Measurements from ENCODE around the gene PLCB4.

Gene PLCB4

DNA sequence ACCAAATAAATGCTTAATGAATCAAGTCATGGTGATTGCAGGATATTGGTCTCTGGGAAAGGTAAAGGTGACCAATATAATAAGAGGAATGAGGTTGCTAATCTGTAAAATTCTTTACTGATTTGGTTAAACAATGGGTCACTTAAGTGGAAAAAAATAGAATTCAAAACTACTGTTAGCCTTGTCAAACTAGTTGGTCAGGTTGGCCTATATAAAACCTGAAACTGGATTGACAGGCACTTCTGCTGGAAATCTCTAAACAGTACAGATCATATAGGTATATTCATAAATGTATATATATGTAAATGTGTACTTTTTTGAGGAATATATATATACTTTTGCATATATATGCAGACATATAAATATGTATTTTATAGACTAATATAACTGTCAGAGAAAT, 19.7 kb downstream of the PLCB4 start:
- no peak overlapping the region for H2BK5ac ChIP-seq (ENCODE audit: low read length)
- H3K4ac ChIP-seq (ENCODE audit: low read length): no peak overlapping the region
- no peak overlapping the region for H3K14ac ChIP-seq (ENCODE audit: low read length)
- H3K4me2 ChIP-seq (ENCODE audit: insufficient read depth, low read length, poor library complexity, severe bottlenecking): no peak overlapping the region
- H3K4me1 ChIP-seq (ENCODE audit: control insufficient read depth in 2 of 2, insufficient read depth in 1 of 2, low read depth in 1 of 2, low read length in 2 of 2): peaks cover 0 to under 1% of the 10 kb centered on the region in 2 donors
- H4K91ac ChIP-seq (ENCODE audit: low read depth, low read length, poor library complexity): no peak overlapping the region
- H2BK15ac ChIP-seq (ENCODE audit: low read length): no peak overlapping the region
- no peak overlapping the region for H3K23ac ChIP-seq (ENCODE audit: low read depth, low read length, poor library complexity)
- peaks cover 0 to 6% of the 10 kb centered on the region in 2 donors for H3K9me3 ChIP-seq (replicated peaks in 1 of 2; ENCODE audit: control insufficient read depth in 2 of 2, insufficient read depth in 1 of 2, low read depth in 1 of 2, low read length in 2 of 2)
- no peak overlapping the region for H2AK5ac ChIP-seq (ENCODE audit: low read depth, low read length)
- H3K27ac ChIP-seq (replicated peaks; ENCODE audit: low read length): no peak overlapping the region
- H2AFZ ChIP-seq (ENCODE audit: low read length): no peak overlapping the region
- no peak overlapping the region for H4K8ac ChIP-seq (ENCODE audit: low read depth, low read length)
- H3K27me3 ChIP-seq (ENCODE audit: control insufficient read depth in 3 of 3, insufficient read depth in 3 of 3, low read depth in 1 of 3, low read length in 3 of 3): no peaks in the 10 kb centered on the region
- no peak overlapping the region for H2BK12ac ChIP-seq (ENCODE audit: low read length)
- no peak overlapping the region for H2BK120ac ChIP-seq (ENCODE audit: low read depth, low read length)
- H3K79me1 ChIP-seq (ENCODE audit: low read depth, low read length): no peaks in the 10 kb centered on the region
- DNase-seq (ENCODE audit: low spot score): no peak
- no peak overlapping the region for H3K18ac ChIP-seq (ENCODE audit: low read length)
- H3K36me3 ChIP-seq (replicated peaks in 1 of 2; ENCODE audit: control insufficient read depth in 2 of 2, insufficient read depth in 2 of 2, low read length in 2 of 2): no peaks in the 10 kb centered on the region
- H3K9ac ChIP-seq (ENCODE audit: low read depth, low read length, poor library complexity): no peak overlapping the region
- H3K4me3 ChIP-seq (ENCODE audit: low read length in 2 of 2): no peak overlapping the region

DNA sequence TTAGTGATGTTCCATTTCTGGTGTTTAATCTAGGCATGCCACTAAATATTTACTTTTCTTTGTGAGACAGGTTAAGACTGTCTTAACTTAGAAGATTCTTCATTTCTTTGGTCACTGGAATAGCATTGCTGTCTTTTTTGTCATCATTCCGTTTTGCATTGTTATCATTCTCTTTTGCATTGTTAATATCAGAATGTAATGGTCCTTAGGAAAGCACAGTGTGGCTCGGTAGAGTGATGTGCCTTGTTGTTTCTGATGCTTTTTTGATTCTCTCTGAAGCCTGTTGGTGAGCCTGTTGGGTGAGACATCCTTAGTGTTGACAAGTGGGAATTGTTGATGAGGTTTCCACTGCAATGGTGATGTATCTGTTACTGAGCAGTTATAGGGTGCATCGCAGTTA, 23.2 kb downstream of the PLCB4 start:
- Histone ChIP-seq H3K18ac (ENCODE audit: low read length) (no peak overlapping the region), H2BK15ac (ENCODE audit: low read length) (no peak overlapping the region), H3K4me3 (ENCODE audit: low read length in 2 of 2) (no peak overlapping the region), H4K8ac (ENCODE audit: low read depth, low read length) (no peak overlapping the region), H2AK5ac (ENCODE audit: low read depth, low read length) (no peak overlapping the region), H3K9ac (ENCODE audit: low read depth, low read length, poor library complexity) (no peak overlapping the region), H4K91ac (ENCODE audit: low read depth, low read length, poor library complexity) (no peak overlapping the region), H3K79me1 (ENCODE audit: low read depth, low read length) (no peaks in the 10 kb centered on the region), H3K4me1 (ENCODE audit: control insufficient read depth in 2 of 2, insufficient read depth in 1 of 2, low read depth in 1 of 2, low read length in 2 of 2) (peaks cover 0 to 2% of the 10 kb centered on the region in 2 donors), H3K27ac (replicated peaks; ENCODE audit: low read length) (no peak overlapping the region), H3K4me2 (ENCODE audit: insufficient read depth, low read length, poor library complexity, severe bottlenecking) (no peak overlapping the region), H3K27me3 (ENCODE audit: control insufficient read depth in 3 of 3, insufficient read depth in 3 of 3, low read depth in 1 of 3, low read length in 3 of 3) (no peaks in the 10 kb centered on the region), H3K14ac (ENCODE audit: low read length) (no peak overlapping the region), H2BK5ac (ENCODE audit: low read length) (no peak overlapping the region), H2BK120ac (ENCODE audit: low read depth, low read length) (no peak overlapping the region), H2AFZ (ENCODE audit: low read length) (no peak overlapping the region), H3K9me3 (replicated peaks in 1 of 2; ENCODE audit: control insufficient read depth in 2 of 2, insufficient read depth in 1 of 2, low read depth in 1 of 2, low read length in 2 of 2) (no peaks in the 10 kb centered on the region), H3K23ac (ENCODE audit: low read depth, low read length, poor library complexity) (no peak overlapping the region), H3K36me3 (replicated peaks in 1 of 2; ENCODE audit: control insufficient read depth in 2 of 2, insufficient read depth in 2 of 2, low read length in 2 of 2) (no peaks in the 10 kb centered on the region), H2BK12ac (ENCODE audit: low read length) (no peak overlapping the region), H3K4ac (ENCODE audit: low read length) (no peak overlapping the region)
- WGBS, 2 donors (ENCODE audit: extremely low coverage in 2 of 2, insufficient read length in 2 of 2, insufficient replicate concordance in 1 of 2): no CpG with 5 or more reads among the region's 3 CpGs
- DNase-seq (ENCODE audit: low spot score): no peak

DNA sequence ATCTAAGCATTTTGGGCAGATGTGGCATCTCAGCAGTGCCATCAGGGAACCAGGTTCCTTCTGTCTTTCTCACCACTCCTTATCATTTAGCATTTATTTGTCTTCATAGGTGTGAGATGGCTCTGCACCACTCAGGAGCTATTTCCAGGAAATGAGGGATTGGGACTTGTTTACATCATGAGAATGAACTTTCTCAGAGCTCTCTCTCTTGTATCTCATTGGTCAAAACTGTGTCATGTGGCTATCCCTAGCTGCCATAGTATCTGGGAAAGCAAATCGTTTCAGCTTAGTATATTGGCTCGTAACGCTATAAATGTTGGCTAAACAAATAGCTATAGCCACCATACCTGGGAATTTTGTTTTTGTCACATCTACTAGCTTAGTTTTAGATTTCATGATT, 23.8 kb downstream of the PLCB4 start:
- H2AK5ac ChIP-seq (ENCODE audit: low read depth, low read length): no peak overlapping the region
- H3K27ac ChIP-seq (replicated peaks; ENCODE audit: low read length): no peak overlapping the region
- no CpG with 5 or more reads among the region's 3 CpGs for WGBS, 2 donors (ENCODE audit: extremely low coverage in 2 of 2, insufficient read length in 2 of 2, insufficient replicate concordance in 1 of 2)
- H3K9ac ChIP-seq (ENCODE audit: low read depth, low read length, poor library complexity): no peak overlapping the region
- no peak overlapping the region for H3K4ac ChIP-seq (ENCODE audit: low read length)
- H2BK5ac ChIP-seq (ENCODE audit: low read length): no peak overlapping the region
- H3K27me3 ChIP-seq (ENCODE audit: control insufficient read depth in 3 of 3, insufficient read depth in 3 of 3, low read depth in 1 of 3, low read length in 3 of 3): no peaks in the 10 kb centered on the region
- H3K4me3 ChIP-seq (ENCODE audit: low read length in 2 of 2): no peak overlapping the region
- no peaks in the 10 kb centered on the region for H3K9me3 ChIP-seq (replicated peaks in 1 of 2; ENCODE audit: control insufficient read depth in 2 of 2, insufficient read depth in 1 of 2, low read depth in 1 of 2, low read length in 2 of 2)
- no peak overlapping the region for H2BK12ac ChIP-seq (ENCODE audit: low read length)
- H3K79me1 ChIP-seq (ENCODE audit: low read depth, low read length): no peaks in the 10 kb centered on the region
- H4K91ac ChIP-seq (ENCODE audit: low read depth, low read length, poor library complexity): no peak overlapping the region
- no peak overlapping the region for H3K14ac ChIP-seq (ENCODE audit: low read length)
- no peak overlapping the region for H2AFZ ChIP-seq (ENCODE audit: low read length)
- H3K4me2 ChIP-seq (ENCODE audit: insufficient read depth, low read length, poor library complexity, severe bottlenecking): no peak overlapping the region
- H3K18ac ChIP-seq (ENCODE audit: low read length): no peak overlapping the region
- no peak overlapping the region for H3K23ac ChIP-seq (ENCODE audit: low read depth, low read length, poor library complexity)
- no peak overlapping the region for H2BK120ac ChIP-seq (ENCODE audit: low read depth, low read length)
- H3K4me1 ChIP-seq (ENCODE audit: control insufficient read depth in 2 of 2, insufficient read depth in 1 of 2, low read depth in 1 of 2, low read length in 2 of 2): peaks cover 0 to 2% of the 10 kb centered on the region in 2 donors
- H4K8ac ChIP-seq (ENCODE audit: low read depth, low read length): no peak overlapping the region
- no peaks in the 10 kb centered on the region for H3K36me3 ChIP-seq (replicated peaks in 1 of 2; ENCODE audit: control insufficient read depth in 2 of 2, insufficient read depth in 2 of 2, low read length in 2 of 2)
- no peak for DNase-seq (ENCODE audit: low spot score)
- H2BK15ac ChIP-seq (ENCODE audit: low read length): no peak overlapping the region

DNA sequence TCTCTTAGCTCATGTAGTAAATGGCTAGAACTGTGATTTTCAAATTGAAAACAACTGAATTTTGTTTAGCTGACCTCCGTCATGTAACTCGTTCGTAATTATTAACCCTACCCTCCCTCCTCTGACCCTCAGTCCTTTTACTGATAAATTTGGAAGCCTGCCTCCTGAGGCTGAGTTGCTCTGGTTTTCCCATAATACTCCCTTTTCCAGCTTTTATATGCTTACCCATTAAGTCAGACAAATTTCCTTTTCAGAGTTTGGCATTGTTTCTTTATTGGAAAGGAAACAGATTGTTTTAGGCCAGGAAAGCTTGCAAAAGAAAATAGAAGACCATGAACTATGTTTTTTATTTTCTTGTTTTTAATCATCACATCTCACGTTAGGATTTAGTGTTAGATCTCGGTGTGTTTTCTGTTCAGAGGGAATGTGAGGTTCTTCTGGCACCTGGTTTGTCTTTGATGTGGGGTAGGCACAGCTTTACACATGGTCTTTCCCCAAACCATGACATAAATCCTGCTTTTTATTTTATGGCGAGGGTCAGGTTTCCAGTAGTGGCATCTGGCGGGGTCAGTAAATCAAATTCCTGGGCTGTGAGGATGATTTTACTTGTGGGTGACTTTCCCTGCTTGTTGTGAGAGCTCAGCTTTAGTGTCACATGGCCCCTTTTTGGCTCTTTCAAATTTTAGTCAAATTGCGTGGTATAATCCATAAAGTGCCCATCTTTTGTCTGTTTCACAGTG, 24.5 kb downstream of the PLCB4 start:
- H4K91ac ChIP-seq (ENCODE audit: low read depth, low read length, poor library complexity): no peak overlapping the region
- H3K36me3 ChIP-seq (replicated peaks in 1 of 2; ENCODE audit: control insufficient read depth in 2 of 2, insufficient read depth in 2 of 2, low read length in 2 of 2): no peaks in the 10 kb centered on the region
- H3K9ac ChIP-seq (ENCODE audit: low read depth, low read length, poor library complexity): no peak overlapping the region
- H2AFZ ChIP-seq (ENCODE audit: low read length): no peak overlapping the region
- H3K4me3 ChIP-seq (ENCODE audit: low read length in 2 of 2): no peak overlapping the region
- H3K4me1 ChIP-seq (ENCODE audit: control insufficient read depth in 2 of 2, insufficient read depth in 1 of 2, low read depth in 1 of 2, low read length in 2 of 2): peaks cover 0 to 2% of the 10 kb centered on the region in 2 donors
- WGBS, 2 donors (ENCODE audit: extremely low coverage in 2 of 2, insufficient read length in 2 of 2, insufficient replicate concordance in 1 of 2): no CpG with 5 or more reads among the region's 8 CpGs
- no peak overlapping the region for H3K14ac ChIP-seq (ENCODE audit: low read length)
- DNase-seq (ENCODE audit: low spot score): no peak
- no peak overlapping the region for H2BK15ac ChIP-seq (ENCODE audit: low read length)
- H3K4ac ChIP-seq (ENCODE audit: low read length): no peak overlapping the region
- no peak overlapping the region for H2BK120ac ChIP-seq (ENCODE audit: low read depth, low read length)
- no peak overlapping the region for H4K8ac ChIP-seq (ENCODE audit: low read depth, low read length)
- H3K79me1 ChIP-seq (ENCODE audit: low read depth, low read length): no peaks in the 10 kb centered on the region
- no peak overlapping the region for H2AK5ac ChIP-seq (ENCODE audit: low read depth, low read length)
- no peaks in the 10 kb centered on the region for H3K9me3 ChIP-seq (replicated peaks in 1 of 2; ENCODE audit: control insufficient read depth in 2 of 2, insufficient read depth in 1 of 2, low read depth in 1 of 2, low read length in 2 of 2)
- no peak overlapping the region for H3K23ac ChIP-seq (ENCODE audit: low read depth, low read length, poor library complexity)
- no peak overlapping the region for H2BK5ac ChIP-seq (ENCODE audit: low read length)
- H3K27ac ChIP-seq (replicated peaks; ENCODE audit: low read length): no peak overlapping the region
- no peaks in the 10 kb centered on the region for H3K27me3 ChIP-seq (ENCODE audit: control insufficient read depth in 3 of 3, insufficient read depth in 3 of 3, low read depth in 1 of 3, low read length in 3 of 3)
- no peak overlapping the region for H3K4me2 ChIP-seq (ENCODE audit: insufficient read depth, low read length, poor library complexity, severe bottlenecking)
- no peak overlapping the region for H3K18ac ChIP-seq (ENCODE audit: low read length)
- H2BK12ac ChIP-seq (ENCODE audit: low read length): no peak overlapping the region
